Stimulated activated CD4-positive, alpha-beta T cell treated with anti-CD3 and anti-CD28 coated beads, Interleukin-12 subunit alpha, Interleukin-12 subunit beta, amount 100 ng/mL, for 4 hours (primary cell): ENCODE results near the gene LMBR1.
"Not testable (repeated sequence)": the region's sequence is repeated elsewhere in the genome, so short reads cannot be mapped to it uniquely, and the experiment has no call there.

Experiments
- DNase-seq: peaks from one replicate; pipeline ENCODE4 v3.0.0-alpha.2; 2020

Gene LMBR1

DNA sequence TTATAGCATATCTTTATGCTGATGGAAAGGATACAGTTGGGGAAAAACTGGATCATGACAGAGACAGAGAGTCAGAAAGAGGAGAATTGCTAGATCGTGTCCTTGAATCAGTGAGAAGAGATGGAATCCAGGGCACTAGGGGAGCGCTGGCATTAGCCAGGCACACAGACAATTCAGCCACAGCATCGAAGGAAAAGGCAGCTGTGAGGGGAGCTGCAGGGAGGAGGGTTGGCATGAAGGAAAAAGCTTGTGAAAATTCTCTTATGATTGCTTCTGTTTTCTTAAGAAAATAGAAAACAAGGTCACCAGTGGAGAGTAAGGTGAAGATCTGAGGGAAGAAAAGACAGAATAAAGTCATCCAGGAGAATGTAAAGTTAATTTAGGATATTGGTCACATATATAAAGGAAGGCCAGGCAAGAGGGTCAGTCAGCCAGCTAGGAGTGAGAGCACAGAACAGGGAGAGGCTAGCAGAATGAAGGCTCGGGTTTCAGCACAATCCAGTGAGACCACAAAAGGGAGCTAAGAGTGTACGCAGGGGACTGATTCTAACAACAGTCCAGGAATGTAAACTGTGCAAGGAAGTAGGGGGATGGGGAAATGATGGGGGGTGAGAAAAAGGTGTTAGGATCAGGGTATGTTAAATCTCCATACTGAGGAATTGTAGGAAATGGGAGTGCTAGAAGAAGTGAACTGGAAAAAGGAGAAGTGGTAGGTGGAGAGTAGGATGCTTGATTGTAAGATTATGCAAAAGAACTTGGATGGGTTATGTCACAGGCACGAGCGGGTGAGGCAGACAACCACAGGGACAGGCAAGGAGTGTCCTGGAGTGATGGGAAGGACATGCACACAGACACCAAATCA lies 140.4 kb downstream of the LMBR1 start:
- no peak for DNase-seq

DNA sequence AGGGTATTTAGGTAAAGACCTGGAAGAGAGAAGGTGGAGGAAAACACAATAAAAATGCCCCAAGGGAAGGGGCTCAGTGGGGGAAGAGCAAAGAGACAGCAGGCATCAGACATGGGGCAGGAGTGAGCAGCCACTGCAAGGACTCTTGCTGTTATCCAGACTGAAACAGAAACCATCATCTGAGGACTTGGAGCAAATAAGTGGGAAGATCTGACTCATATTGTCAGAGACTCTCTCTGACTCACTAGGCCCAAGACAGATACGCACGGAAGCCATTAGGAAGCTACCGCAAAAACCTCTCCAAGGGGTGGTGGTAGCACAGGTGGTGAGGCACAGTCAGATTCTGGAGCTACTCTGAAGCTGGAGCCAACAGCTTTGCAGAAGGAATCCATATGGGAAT lies 141.7 kb downstream of the LMBR1 start:
- DNase-seq = peak; percentile 11

DNA sequence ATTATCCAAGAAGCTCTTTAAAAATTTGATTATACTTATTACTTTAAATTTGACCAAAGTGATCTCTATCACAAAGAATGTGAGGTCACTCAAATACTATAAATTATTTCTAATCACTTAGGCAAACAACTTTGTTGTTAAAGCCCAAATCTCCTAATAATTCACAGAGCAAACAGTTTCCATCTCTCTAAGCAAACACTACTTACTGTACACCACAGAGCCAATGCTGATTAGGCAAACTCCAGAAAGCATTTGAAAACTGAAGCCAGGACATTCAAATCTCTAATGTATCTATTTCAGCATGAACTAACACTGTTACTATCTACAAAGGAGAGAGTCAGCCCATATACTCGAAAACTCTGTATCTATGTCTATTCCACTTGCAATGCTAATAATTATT lies 145.3 kb downstream of the LMBR1 start:
- no peak for DNase-seq

DNA sequence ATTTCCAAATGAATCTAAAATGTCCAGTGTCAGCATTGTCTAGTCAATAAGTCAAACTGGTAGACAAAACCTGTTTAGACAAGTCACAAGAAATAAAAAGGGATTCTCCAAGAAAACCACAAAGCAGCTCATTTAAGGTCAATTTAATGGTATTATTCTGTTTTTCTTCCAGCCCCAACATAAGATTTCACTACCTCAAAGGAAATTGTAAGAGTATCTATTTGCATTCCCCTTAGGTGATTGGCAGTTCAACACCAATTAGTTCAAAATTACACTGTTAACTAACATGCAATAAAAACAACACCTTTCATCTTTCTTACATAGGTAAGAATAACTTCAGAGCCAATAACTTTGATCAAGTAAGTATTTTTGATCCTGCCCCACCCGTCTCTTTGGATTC lies 146.1 kb downstream of the LMBR1 start:
- DNase-seq = no peak

DNA sequence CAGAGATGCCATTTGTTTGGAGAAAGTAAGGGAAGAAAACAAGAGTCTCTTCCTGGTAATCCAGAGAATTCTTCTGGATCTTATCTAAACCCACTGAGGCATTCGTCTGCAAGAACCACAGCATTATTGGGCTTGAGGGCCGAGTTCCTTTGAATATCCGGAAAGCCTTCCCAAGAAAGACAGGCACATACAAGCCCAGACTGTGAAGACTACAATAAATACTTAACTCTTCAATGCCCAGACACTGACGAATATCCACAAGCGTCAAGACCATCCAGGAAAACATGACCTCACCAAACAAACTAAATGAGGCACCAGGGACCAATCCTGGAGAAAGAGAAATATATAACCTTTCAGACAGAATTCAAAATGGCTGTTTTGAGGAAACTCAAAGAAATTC lies 153.4 kb downstream of the LMBR1 start:
- DNase-seq = no peak

DNA sequence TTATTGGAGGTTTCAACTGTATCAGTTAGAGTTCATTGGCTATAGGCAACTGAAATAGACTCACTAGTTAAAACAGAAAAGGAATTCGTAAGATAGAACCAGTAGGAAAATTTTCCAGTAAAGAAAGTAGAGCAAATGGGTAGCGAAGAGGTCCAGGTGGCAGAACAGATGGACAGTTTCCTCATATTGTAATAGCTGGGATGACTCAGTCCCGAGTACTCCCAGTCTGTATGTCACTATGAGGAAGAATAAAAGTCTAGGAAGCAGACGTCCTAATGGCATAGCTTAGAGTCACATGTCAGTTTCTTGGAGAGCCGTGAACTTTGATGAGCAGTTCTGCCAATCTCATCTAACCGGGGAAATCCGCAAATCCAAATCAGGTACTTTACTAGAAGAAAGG lies 157.1 kb downstream of the LMBR1 start:
- no peak for DNase-seq

DNA sequence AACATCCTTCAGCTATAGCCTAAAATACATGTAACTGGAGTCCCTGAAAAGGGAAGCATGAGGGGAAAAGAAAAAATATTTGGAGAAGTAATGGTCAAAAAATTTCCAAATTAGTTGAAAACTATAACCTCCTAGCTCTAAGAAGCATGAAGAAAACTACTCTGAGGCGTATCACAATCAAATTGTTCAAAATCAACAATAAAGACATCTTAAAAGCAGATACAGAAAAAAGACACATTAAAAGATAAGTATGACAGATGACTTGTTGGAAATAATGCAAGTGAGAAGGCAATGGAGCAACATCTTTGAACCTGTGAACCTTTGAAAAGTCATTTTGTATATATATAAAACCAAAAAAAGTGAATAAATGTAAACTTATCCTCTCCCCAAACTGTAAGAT lies 159.3 kb downstream of the LMBR1 start:
- DNase-seq = no peak

DNA sequence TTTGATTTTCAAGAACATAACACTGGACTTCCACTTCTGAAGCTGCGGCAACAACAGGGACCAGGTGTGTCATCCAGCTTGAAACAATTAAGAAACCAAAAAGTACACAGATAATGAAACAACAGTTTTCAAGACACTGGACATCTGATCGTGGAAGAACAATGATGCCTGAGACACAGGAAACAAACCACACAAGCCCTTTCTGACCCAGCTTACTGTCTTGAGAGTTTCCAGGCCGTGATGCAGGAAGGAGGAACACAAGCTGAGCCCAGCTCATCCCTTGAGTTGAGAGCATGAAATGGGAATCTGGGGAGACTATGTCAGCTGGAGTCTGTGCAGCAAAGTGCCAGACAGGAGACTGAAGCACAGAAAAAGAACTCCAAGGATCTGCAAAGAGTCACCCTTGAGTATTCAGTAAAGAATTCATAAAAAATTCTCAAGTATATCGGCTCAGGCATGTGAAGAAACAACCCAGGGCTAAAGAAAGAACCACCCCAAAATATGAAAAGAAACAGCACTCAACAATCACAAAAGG lies 160.8 kb downstream of the LMBR1 start:
- no peak for DNase-seq

DNA sequence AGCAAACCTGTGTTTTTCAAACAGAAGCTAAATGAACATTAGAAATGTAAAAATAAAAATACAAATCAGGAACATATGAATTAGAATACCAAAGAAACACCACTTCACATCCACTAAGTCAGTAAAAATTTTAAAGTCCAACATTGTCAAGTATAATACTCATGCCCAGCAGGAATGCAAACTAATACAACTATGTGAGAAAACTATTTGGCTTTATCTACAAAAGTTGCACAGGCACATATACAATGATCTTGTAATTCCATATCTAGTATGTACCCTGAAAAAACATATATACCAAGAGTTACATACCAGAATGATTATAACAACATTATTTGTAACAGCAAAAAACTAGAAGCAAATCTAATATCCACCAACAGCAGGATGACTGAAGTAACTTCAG lies 161.3 kb downstream of the LMBR1 start:
- no peak for DNase-seq

DNA sequence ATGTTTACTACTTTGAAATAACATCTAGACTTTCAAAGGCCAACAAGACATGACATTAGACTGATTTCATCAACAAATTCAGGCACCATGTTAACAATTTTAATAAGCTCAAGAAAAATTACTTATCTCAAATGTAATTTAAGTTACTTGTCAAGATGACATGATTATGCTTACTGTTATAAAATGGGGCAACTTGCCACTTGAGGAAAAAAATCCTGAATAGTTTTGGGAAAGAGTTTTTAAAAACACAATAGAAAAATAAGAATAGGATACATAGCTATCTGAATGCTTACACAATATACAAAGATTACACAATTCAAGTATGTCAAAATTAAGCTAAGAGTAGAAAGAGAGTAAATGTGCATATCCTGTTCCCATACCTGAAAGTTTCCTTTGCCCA lies 167.0 kb downstream of the LMBR1 start:
- no peak for DNase-seq

DNA sequence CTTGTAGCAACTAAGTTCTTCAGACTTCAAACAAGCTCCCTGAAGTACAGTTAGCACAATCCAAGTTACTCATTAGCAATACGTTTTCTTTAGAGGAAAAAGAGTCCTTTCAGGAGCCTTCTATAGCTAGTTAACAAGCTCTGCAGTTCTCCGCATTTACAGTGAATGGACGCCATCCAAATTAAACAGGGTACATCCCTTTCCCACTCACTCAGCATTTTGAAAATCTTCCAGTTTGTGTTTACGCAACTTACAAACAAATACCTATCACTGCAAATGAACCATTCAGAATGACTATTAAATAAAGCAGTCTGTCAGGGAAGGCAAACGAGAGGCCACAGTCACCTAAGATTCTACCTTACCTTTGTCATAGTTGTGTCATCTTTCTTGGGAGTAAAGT lies 167.9 kb downstream of the LMBR1 start:
- no peak for DNase-seq

DNA sequence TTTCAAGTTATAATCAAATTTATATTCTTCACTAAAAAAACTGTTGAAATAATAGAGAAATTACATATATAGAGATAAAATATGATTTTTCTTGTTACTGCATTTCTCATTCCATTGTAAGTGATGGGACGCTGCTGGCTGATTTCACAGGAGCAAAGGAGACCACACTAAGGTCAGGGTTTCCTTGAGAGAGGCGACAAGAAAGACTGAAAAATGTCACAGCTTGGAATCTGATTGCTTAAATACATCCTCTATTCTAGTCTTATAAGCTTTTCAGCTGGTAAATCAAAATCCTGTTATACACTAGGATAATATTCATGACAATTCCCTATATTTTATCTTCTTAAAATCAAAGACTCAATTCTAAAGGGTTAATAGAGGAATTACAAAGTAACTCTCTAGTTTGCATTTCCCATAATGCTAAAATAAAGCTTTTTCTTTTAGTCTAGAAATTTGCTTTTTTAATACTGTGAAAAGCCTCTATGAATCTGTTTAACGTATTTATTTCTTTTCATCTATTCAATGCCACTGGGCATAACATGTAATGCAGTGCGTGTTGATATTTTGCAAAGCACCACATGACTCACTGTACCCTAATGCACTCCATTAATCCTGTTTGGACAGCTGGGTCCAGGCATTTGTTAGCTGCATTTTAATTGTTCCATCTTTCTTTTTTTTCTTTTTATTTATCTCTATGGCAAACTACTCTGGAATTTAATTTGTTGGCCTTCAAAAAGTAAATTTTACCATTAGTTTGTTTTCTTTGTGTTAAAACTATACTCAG lies 170.7 kb downstream of the LMBR1 start:
- no peak for DNase-seq

DNA sequence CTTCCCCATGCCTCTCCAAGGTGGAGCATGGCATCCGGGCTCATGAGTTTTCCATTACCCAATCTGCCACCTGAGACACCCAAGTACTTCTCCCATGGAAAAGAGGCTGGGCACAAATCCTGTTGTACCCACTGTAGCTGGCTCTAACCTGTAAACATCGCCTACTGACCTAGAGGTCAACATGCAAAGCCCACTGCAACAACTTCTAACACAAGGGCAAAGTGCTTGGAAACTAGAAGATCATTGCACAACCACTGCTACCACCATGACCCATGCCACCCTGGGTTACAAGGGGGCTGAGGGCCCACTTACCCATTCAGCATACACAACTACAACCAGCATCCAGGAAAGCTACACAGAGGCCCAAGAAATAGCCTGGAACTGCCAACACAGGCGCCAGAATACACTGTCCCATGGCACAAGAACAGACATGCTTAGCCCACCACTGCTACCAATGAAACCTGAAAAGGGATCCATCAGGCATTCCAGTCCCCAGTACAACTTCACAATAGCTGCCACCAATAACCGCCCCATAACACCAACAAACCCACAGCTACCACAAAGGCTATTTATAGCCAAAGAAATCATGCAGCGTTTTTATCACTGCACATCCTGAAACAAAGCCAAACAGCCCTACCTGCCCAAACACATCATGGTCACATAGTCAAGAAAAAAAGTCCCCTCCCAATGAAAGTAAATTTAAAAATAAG lies 189.1 kb downstream of the LMBR1 start:
- DNase-seq = no peak

DNA sequence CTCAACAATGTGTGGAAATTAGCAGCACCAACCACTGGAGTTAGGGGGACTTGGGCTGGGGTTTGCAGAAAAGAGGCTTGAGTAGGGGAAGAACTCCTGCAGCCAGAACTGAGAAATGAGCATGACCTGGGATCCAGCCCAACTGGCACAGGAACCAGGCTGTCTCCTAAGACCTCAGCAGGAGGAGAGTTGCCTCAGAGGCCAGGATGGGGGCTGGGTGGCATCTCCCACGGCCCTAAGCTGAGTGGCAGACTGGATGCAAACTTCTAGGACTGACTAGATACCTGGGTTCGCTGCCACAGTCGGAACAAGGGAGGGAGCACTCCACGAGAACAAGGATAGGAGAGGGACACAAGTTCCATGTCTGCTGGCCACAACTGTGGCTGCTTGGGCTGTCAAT lies 189.8 kb downstream of the LMBR1 start:
- no peak for DNase-seq

DNA sequence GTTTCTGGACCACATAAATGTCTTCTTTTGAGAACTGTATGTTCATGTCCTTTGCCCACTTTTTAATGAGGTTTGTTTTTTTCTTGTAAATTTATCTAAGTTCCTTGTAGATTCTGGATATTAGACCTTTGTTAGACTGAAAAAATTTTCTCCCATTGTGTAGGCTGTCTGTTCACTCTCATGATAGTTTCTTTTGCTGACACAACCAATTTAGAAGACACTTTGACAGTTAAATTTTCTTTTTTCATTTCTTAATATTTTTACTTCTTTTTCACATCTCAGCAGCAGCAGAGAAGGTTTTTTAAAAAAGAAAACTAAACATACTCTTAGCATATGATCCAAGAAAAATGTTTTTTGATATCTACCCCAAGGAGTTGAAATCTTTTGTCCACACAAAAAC lies 190.6 kb downstream of the LMBR1 start:
- DNase-seq = no peak

DNA sequence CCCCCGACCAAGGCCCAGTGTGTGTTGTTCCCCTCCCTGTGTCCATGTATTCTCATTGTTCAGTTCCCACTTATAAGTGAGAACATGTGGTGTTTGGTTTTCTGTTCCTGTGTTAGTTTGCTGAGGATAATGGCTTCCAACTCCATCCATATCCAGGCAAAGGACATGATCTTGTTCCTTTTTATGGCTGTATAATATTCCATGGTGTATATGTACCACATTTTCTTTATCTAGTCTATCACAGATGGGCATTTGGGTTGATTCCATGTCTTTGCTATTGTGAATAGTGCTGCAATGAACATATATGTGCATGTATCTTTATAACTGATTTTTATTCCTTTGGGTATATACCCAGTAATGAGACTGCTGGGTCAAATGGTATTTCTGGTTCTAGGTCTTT lies 191.2 kb downstream of the LMBR1 start:
- DNase-seq = not testable (repeated sequence)

DNA sequence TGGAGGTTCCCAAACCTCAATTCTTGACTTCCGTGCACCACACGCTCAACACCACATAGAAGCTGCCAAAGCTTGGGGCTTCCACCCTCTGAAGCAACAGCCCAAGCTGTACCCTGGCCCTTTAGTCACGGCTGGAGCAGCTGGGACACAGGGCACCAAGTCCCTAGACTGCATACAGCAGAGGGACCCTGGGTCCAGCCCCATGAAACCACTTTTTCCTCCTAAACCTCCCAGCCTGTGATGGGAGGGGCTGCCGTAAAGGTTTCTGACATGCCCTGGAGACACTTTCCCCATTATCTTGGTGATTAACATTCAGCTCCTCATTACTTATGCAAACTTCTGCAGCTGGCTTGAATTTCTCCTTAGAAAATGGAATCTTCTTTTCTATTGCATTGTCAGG lies 194.5 kb downstream of the LMBR1 start:
- not testable (repeated sequence) for DNase-seq

DNA sequence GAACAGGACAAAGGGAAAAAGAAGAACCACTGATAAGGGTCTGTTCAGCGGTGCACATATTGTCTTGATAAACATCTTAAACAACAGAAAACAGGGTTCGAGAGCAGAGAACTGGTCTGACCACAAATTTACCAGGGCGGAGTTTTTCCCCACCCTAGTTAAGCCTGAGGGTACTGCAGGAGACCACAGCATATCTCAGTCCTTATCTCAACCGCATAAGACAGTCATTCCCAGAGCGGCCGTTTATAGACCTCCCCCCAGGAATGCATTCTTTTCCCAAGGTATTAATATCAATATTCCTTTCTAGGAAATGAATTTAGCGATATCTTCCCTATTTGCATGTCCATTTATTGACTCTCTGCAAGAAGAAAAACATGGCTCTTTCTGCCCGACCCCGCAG lies 195.7 kb downstream of the LMBR1 start:
- not testable (repeated sequence) for DNase-seq

DNA sequence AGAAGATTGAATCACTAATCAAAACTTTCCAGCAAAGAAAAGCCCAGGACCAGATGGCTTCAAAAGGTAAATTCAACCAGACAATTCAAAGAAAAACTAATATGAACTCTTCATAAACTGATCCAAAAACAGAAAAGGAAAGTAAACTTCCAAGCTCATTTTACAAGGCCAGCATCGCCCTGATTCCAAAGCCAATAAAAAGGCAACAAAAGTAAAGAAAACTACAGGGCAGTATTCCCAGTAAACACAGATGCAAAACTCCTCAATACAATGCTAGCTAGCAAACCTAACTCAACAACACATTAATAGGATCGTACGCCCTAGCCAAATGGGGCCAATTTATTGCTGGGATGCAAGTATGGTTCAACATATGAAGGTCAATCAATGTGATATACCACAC lies 199.4 kb downstream of the LMBR1 start:
- no peak for DNase-seq

DNA sequence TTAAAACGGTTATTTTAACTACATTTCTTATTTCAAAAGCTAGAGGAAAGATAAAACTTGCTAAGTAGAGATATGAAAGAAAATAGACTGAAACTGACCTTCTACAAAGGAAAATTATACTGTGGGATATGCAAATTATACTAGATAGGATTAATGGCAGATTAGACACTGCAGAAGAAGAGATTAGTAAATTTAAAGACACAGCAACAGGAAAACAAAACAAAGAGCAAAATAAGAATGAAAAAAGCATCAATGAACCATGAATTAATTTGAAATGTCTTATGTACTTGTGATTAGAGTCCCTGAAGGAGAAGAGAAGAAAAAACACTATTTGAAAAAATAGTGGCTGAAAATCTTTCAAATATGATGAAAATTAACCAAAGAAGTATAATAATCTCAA lies 200.1 kb downstream of the LMBR1 start:
- no peak for DNase-seq

DNA sequence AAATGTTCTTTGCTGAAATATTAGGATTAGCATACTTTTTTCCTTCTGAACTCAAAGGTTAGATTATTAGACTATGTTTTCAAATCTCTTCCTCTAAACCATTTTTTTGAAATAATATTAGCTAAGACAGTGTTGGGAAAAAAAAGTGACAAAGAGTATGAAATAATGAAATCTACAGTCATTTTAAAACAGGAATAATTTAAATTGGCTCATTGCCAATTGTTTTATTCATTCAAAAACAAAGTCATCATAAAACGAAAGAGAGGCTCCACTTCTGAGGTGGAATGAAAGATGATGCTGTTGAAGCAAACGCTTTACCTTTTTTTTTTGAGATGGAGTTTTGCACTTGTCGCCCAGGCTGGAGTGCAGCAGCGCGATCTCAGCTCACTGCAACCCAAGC lies 201.2 kb downstream of the LMBR1 start:
- no peak for DNase-seq

DNA sequence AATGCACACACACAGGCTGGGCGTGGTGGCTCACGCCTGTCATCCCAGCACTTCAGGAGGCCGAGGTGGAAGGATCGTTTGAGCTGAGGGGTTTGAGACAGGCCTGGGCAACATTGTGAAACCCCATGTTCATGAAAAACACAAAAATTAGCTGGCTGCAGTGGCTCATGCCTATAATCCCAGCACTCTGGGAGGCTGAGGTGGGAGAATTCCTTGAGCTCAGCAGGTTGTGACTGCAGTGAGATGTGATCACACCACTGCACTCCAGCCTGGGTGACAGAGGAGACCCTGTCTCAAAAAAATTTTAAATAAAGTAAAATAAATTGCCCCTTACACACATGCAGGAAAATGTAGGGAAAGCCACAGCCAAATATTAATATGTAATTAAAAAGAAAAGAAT lies 208.3 kb downstream of the LMBR1 start:
- DNase-seq = no peak

DNA sequence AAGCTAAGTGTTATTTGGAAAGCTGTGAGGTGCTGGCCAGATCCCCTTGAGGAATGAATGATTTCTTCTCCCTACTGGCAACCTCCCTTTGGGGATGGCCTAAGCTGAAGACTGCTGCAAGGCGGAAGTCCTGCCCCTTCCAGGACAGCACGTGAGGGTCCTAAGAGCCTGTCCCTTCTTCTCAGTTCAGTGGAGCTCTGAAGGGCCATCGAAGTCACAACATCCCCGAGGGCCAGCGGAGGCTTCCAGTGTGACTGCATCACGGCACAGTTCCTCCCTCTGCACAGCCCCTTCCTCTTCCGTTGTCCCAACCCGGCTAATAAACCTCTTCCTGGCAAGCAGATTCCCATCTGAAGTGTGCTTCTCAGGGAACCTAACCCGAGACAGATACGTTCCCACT lies 208.7 kb downstream of the LMBR1 start:
- no peak for DNase-seq

DNA sequence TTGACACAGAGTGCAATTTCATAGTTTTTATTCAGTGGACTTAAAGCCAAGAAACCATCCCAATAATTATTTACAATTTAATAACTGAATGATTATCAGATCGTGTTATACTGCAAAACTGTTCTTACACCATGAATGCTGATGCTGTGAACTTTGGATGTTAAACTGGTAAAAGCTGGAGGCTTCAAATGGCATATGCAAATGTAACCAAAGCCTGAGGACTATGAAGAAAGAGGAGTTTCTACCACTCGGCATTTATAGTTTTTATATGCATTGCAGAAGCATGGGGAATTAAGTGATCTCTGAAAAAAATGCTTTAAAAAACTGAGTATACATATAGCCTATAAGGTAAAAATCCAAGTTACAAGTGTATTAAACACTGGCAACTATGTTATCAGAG lies 210.1 kb downstream of the LMBR1 start:
- no peak for DNase-seq
